Peyer's patch (tissue), 4 donors: ENCODE data around the gene RASL10B.

Source experiments
- POLR2A ChIP-seq, 2 donors: fragments of 450-650 bp; IDR thresholded peaks; one replicate each; pipeline ENCODE4 v1.5.1; 2017; ENCODE audit warnings: antibody characterized with exemption in 2 of 2, mild to moderate bottlenecking in 2 of 2, moderate library complexity in 2 of 2
- TF ChIP-seq, protein P1 (sequence below), 6 experiments: fragments of 450-650 bp in 4 of 6; fragments of 200-600 bp in 2 of 6; sonication (generic) in 1 of 6; IDR thresholded peaks; one replicate each; pipeline ENCODE4 v1.5.1; 2017 to 2019; ENCODE audit warnings: antibody characterized with exemption in 6 of 6, mild to moderate bottlenecking in 3 of 6, moderate library complexity in 1 of 6

DNA sequence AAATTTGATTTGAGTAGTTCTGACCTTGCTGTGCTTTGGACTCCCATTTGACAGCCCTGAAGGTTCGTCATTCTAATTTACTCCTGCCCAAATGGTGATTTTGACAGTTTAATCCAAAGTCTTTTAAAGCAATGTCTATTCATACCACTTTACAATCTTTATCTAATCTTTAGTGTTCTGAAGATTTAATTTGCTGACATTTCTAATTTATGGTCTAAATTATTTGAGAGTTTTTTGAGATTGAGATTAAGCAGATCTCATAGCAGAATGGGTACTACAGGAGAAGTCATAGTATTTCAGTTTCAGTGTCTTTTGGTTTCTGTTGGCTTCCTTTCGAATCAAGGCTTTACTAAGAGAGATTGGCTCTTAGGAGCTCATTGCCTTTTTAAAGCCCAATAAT is 32.6 kb upstream of the RASL10B start:
- TF ChIP-seq, protein P1, sequence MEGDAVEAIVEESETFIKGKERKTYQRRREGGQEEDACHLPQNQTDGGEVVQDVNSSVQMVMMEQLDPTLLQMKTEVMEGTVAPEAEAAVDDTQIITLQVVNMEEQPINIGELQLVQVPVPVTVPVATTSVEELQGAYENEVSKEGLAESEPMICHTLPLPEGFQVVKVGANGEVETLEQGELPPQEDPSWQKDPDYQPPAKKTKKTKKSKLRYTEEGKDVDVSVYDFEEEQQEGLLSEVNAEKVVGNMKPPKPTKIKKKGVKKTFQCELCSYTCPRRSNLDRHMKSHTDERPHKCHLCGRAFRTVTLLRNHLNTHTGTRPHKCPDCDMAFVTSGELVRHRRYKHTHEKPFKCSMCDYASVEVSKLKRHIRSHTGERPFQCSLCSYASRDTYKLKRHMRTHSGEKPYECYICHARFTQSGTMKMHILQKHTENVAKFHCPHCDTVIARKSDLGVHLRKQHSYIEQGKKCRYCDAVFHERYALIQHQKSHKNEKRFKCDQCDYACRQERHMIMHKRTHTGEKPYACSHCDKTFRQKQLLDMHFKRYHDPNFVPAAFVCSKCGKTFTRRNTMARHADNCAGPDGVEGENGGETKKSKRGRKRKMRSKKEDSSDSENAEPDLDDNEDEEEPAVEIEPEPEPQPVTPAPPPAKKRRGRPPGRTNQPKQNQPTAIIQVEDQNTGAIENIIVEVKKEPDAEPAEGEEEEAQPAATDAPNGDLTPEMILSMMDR (IDR thresholded peaks at IDR 0.05), result no peak
- TF ChIP-seq POLR2A (IDR thresholded peaks at IDR 0.05), result no peak
